H1 (cell line): ENCODE measurements around the gene PLEKHG4. TPM values are rescaled to one million over a fixed set of nuclear protein-coding genes. Genes with fewer than 3 reads are reported as not detected.

Source experiments
- CTCF ChIA-PET: fragments of 300-600 bp; sonication (Branson Sonifier 250); formaldehyde crosslinking; loops from one replicate; lab custom pipeline; 2021; ENCODE audit not compliant: partially characterized antibody; lab: Charles Lee
- POLR2A ChIA-PET: fragments of 300-600 bp; sonication (Branson Sonifier 250); formaldehyde crosslinking; loops from one replicate; lab custom pipeline; 2021; ENCODE audit warnings: inconsistent platforms; ENCODE audit not compliant: partially characterized antibody; lab: Charles Lee
- DNase-seq, 2 experiments: peaks; one replicate each; pipeline versions ENCODE4 v3.0.0 to v3.0.0-alpha.2; 2010 to 2022; ENCODE audit warnings: low spot score in 2 of 2, low read depth in 1 of 2, mixed read lengths in 1 of 2
- FAIRE-seq: peaks from 2 replicates; lab custom pipeline; 2011; peaks lifted over from hg19 to GRCh38; lab: Jason Lieb, UNC
- H2AFZ ChIP-seq: 2 replicates; pipeline ENCODE4 v1.8.1; 2012; ENCODE audit warnings: low read length, inconsistent platforms
- H2AK5ac ChIP-seq: 2 replicates; pipeline ENCODE4 v1.6.1; 2013; ENCODE audit warnings: low read depth, low read length
- H2BK120ac ChIP-seq: replicated peaks from 2 replicates; pipeline ENCODE3; 2013; ENCODE audit warnings: low read depth, low read length, inconsistent platforms
- H2BK12ac ChIP-seq: 2 replicates; pipeline ENCODE4 v1.6.1; 2013; ENCODE audit warnings: low read depth, low read length
- H2BK15ac ChIP-seq: 2 replicates; pipeline ENCODE4 v1.6.1; 2013; ENCODE audit warnings: low read length
- H2BK20ac ChIP-seq: 2 replicates; pipeline ENCODE4 v1.6.1; 2013; ENCODE audit warnings: low read length
- H2BK5ac ChIP-seq: 2 replicates; pipeline ENCODE4 v1.6.1; 2013; ENCODE audit warnings: low read depth, low read length
- H3K14ac ChIP-seq: 2 replicates; pipeline ENCODE4 v1.6.1; 2013; ENCODE audit warnings: inconsistent platforms; ENCODE audit not compliant: insufficient read length
- H3K18ac ChIP-seq: 2 replicates; pipeline ENCODE4 v1.6.1; 2013; ENCODE audit warnings: low read length; ENCODE audit errors: extremely low read depth
- H3K23ac ChIP-seq: 2 replicates; pipeline ENCODE4 v1.6.1; 2013; ENCODE audit warnings: inconsistent platforms; ENCODE audit not compliant: insufficient read length
- H3K23me2 ChIP-seq: 2 replicates; pipeline ENCODE4 v1.6.1; 2013; ENCODE audit warnings: low read depth, low read length
- H3K27ac ChIP-seq: 2 replicates; pipeline ENCODE4 v1.6.1; 2011; ENCODE audit warnings: low read depth, low read length, inconsistent platforms
- H3K27me3 ChIP-seq, 4 experiments: replicated peaks in 1 of 4; 1 replicate in 1 of 4; 2 replicates in 3 of 4; pipeline versions ENCODE4 v1.6.1 to v1.8.1; 2011 to 2013; ENCODE audit warnings: low read length in 3 of 4, mild to moderate bottlenecking in 3 of 4, inconsistent platforms in 2 of 4, mixed read lengths in 2 of 4, moderate library complexity in 1 of 4; ENCODE audit not compliant: control insufficient read depth in 3 of 4, insufficient read depth in 3 of 4; ENCODE audit errors: extremely low read depth in 1 of 4
- H3K36me3 ChIP-seq, 4 experiments: 2 replicates each; pipeline versions ENCODE4 v1.6.1 to v1.8.1; 2011 to 2013; ENCODE audit warnings: mild to moderate bottlenecking in 4 of 4, low read length in 3 of 4, moderate library complexity in 2 of 4, control low read depth in 1 of 4, inconsistent platforms in 1 of 4; ENCODE audit not compliant: insufficient read depth in 4 of 4, control insufficient read depth in 2 of 4
- H3K4ac ChIP-seq: replicated peaks from 2 replicates; pipeline ENCODE3; 2013; ENCODE audit warnings: low read length, low read depth, mixed read lengths, inconsistent platforms; ENCODE audit not compliant: insufficient read length
- H3K4me1 ChIP-seq, 4 experiments: replicated peaks in 1 of 4; 1 replicate in 1 of 4; 2 replicates in 3 of 4; pipeline versions ENCODE4 v1.6.1 to v1.8.1; 2011 to 2013; ENCODE audit warnings: low read length in 3 of 4, inconsistent platforms in 2 of 4, mixed read lengths in 1 of 4; ENCODE audit not compliant: insufficient read depth in 4 of 4, control insufficient read depth in 3 of 4
- H3K4me2 ChIP-seq, 2 experiments: 2 replicates each; pipeline versions ENCODE4 v1.6.1 to v1.8.1; 2011 to 2013; ENCODE audit warnings: low read depth in 2 of 2, low read length in 2 of 2, control low read depth in 1 of 2, inconsistent platforms in 1 of 2, mild to moderate bottlenecking in 1 of 2; ENCODE audit not compliant: insufficient read depth in 1 of 2
- H3K4me3 ChIP-seq, 4 experiments: fragments of 200-600, 300-600 bp in 1 of 4; sonication (generic), shearing (Covaris generic), sonication (Bioruptor Twin) in 1 of 4; 2 replicates each; pipeline versions ENCODE4 v1.5.1 to v1.8.1; 2011 to 2016; ENCODE audit warnings: low read length in 4 of 4, low read depth in 3 of 4, control low read depth in 2 of 4, inconsistent platforms in 2 of 4, mild to moderate bottlenecking in 2 of 4, mixed read lengths in 1 of 4, moderate library complexity in 1 of 4; ENCODE audit not compliant: insufficient read depth in 2 of 4; ENCODE audit errors: extremely low read depth in 1 of 4
- H3K56ac ChIP-seq: replicated peaks from 2 replicates; pipeline ENCODE3; 2013; ENCODE audit warnings: low read depth, mild to moderate bottlenecking, mixed read lengths, low read length, inconsistent platforms; ENCODE audit not compliant: insufficient read length
- H3K79me1 ChIP-seq: 2 replicates; pipeline ENCODE4 v1.6.1; 2013; ENCODE audit warnings: low read depth, low read length, control low read depth
- H3K79me2 ChIP-seq, 2 experiments: 2 replicates each; pipeline versions ENCODE4 v1.6.1 to v1.8.1; 2012 to 2013; ENCODE audit warnings: low read length in 2 of 2, mild to moderate bottlenecking in 2 of 2, inconsistent platforms in 1 of 2; ENCODE audit not compliant: insufficient read depth in 2 of 2, control insufficient read depth in 1 of 2
- H3K9ac ChIP-seq, 4 experiments: replicated peaks in 1 of 4; 1 replicate in 1 of 4; 2 replicates in 3 of 4; pipeline versions ENCODE4 v1.6.1 to v1.8.1; 2011 to 2013; ENCODE audit warnings: low read depth in 3 of 4, low read length in 3 of 4, control low read depth in 2 of 4, mild to moderate bottlenecking in 2 of 4, moderate library complexity in 2 of 4, inconsistent platforms in 1 of 4; ENCODE audit errors: extremely low read depth in 1 of 4
- H3K9me3 ChIP-seq, 2 experiments: 2 replicates each; pipeline versions ENCODE4 v1.6.1 to v1.8.1; 2012 to 2013; ENCODE audit warnings: mild to moderate bottlenecking in 2 of 2, moderate library complexity in 2 of 2, control low read depth in 1 of 2, inconsistent platforms in 1 of 2, low read depth in 1 of 2, low read length in 1 of 2, mixed read lengths in 1 of 2; ENCODE audit not compliant: insufficient read depth in 2 of 2
- H4K20me1 ChIP-seq, 2 experiments: replicated peaks in 1 of 2; 2 replicates each; pipeline versions ENCODE3 to v1.8.1; 2011 to 2013; ENCODE audit warnings: inconsistent platforms in 2 of 2, low read length in 2 of 2, mild to moderate bottlenecking in 1 of 2; ENCODE audit not compliant: insufficient read depth in 2 of 2, control insufficient read depth in 1 of 2
- H4K5ac ChIP-seq: 2 replicates; pipeline ENCODE4 v1.6.1; 2013; ENCODE audit warnings: low read length, low read depth, mixed read lengths, inconsistent platforms; ENCODE audit not compliant: insufficient read length
- H4K8ac ChIP-seq: 2 replicates; pipeline ENCODE4 v1.8.0; 2013; ENCODE audit warnings: mild to moderate bottlenecking, moderate library complexity, low read length, inconsistent platforms; ENCODE audit not compliant: insufficient read depth; ENCODE audit errors: extremely low read depth
- H4K91ac ChIP-seq: replicated peaks from 2 replicates; pipeline ENCODE3; 2013; ENCODE audit warnings: low read length, mixed read lengths, inconsistent platforms; ENCODE audit not compliant: insufficient read length
- ASH2L ChIP-seq: fragments of 200-600, 300-600 bp; sonication (generic); IDR thresholded peaks from one replicate; pipeline ENCODE4 v1.7.1; 2017; ENCODE audit warnings: low read length
- ATF3 ChIP-seq: IDR thresholded peaks from 2 replicates; pipeline ENCODE4 v1.6.1; 2011; ENCODE audit warnings: low read depth, mild to moderate bottlenecking, low read length; ENCODE audit not compliant: insufficient read depth
- CTBP2 ChIP-seq: IDR thresholded peaks from 2 replicates; pipeline ENCODE4 v1.7.0; 2011; ENCODE audit warnings: borderline replicate concordance, mild to moderate bottlenecking, moderate library complexity, mixed read lengths, low read length; ENCODE audit not compliant: insufficient read depth, insufficient read length
- GTF2F1 ChIP-seq: IDR thresholded peaks from 2 replicates; pipeline ENCODE4 v1.6.1; 2012; ENCODE audit warnings: low read depth, low read length, improper control_type of control experiment, borderline replicate concordance
- JUN ChIP-seq: IDR thresholded peaks from 2 replicates; pipeline ENCODE4 v1.6.1; 2011; ENCODE audit warnings: low read depth, mild to moderate bottlenecking, improper control_type of control experiment, low read length
- MAX ChIP-seq: IDR thresholded peaks from 2 replicates; pipeline ENCODE4 v1.6.1; 2012; ENCODE audit warnings: inconsistent platforms
- NRF1 ChIP-seq: IDR thresholded peaks from 2 replicates; pipeline ENCODE4 v1.6.1; 2011; ENCODE audit warnings: mild to moderate bottlenecking, low read depth, low read length, improper control_type of control experiment
- POLR2A ChIP-seq, 2 experiments: IDR thresholded peaks; 1 replicate in 1 of 2; 2 replicates in 1 of 2; pipeline ENCODE4 v1.6.1; 2011; ENCODE audit warnings: low read depth in 2 of 2, low read length in 2 of 2, mild to moderate bottlenecking in 2 of 2; ENCODE audit errors: control extremely low read depth in 1 of 2
- RAD21 ChIP-seq, 2 experiments: IDR thresholded peaks in 1 of 2; conservative IDR thresholded peaks in 1 of 2; 2 replicates each; pipeline ENCODE4 v1.6.1; 2011; ENCODE audit warnings: low read depth in 2 of 2, low read length in 2 of 2, improper control_type of control experiment in 1 of 2, inconsistent platforms in 1 of 2, mild to moderate bottlenecking in 1 of 2, moderate library complexity in 1 of 2
- RBBP5 ChIP-seq: IDR thresholded peaks from 2 replicates; pipeline ENCODE4 v1.7.1; 2012; ENCODE audit warnings: low read depth, mild to moderate bottlenecking, inconsistent platforms, low read length, moderate library complexity, borderline replicate concordance
- SP1 ChIP-seq: IDR thresholded peaks from 2 replicates; pipeline ENCODE4 v1.6.1; 2011; ENCODE audit warnings: low read depth, low read length
- SRF ChIP-seq: IDR thresholded peaks from 2 replicates; pipeline ENCODE4 v1.6.1; 2011; ENCODE audit warnings: mild to moderate bottlenecking, low read depth, low read length, moderate library complexity
- USF2 ChIP-seq: IDR thresholded peaks from 2 replicates; pipeline ENCODE4 v1.6.1; 2011; ENCODE audit warnings: low read length, improper control_type of control experiment
- polyA plus RNA-seq, 7 experiments: library from polyadenylated mRNA; depleted of rRNA in 3 of 7; stranded (reverse) in 5 of 7; unstranded in 2 of 7; fragments of >200 nt in 5 of 7; fragments of 200-250 nt in 2 of 7; gene quantifications; 1 replicate in 5 of 7; 2 replicates in 1 of 7; 4 replicates in 1 of 7; pipeline versions ENCODE4 v1.2.1 to v1.2.3, GENCODE V29; 2011 to 2013; ENCODE audit warnings: missing spikeins in 2 of 7, mixed read lengths in 2 of 7
- total RNA-seq: library from RNA; stranded (reverse); fragmentation: NEBNext Ultra II Directional; extraction: Animal tissue kit (Norgen Biotek cat#: 25700); gene quantifications from 2 replicates; pipeline ENCODE4 v1.2.1, GENCODE V29; 2021

The PLEKHG4 gene
- total and polyA plus RNA-seq, 2 of the 8 experiments (the other 6 are each of a cell fraction or from before 2014, with no cell fraction given) = 7.7 to 11.1 TPM

- no peak overlapping the region for H2BK15ac ChIP-seq
- H3K23me2 ChIP-seq = no peaks in the 10 kb centered on the region
- H3K36me3 ChIP-seq = no peaks in the 10 kb centered on the region
- no peaks in the 10 kb centered on the region for H3K79me2 ChIP-seq
- CTCF ChIA-PET = interaction anchor here (0.5 to 2.5 kb wide), 5 partner anchors 9 to 52 kb away, joined by 3 to 13 read pairs (median 3); no protein-coding TSS in a partner anchor
- no peak overlapping the region for H3K4me3 ChIP-seq
- H3K4ac ChIP-seq = no peak overlapping the region
- H2AFZ ChIP-seq = no peak overlapping the region
- POLR2A ChIA-PET = interaction anchor here (1.2 kb wide), 1 partner anchor 8 kb away, joined by 3 read pairs; the partner anchor contains the start of genes KCTD19 and LRRC36
- no peak overlapping the region for H2BK12ac ChIP-seq
- no peak for FAIRE-seq
- no peaks in the 10 kb centered on the region for H3K9me3 ChIP-seq
- no peak overlapping the region for H3K14ac ChIP-seq
- no peak overlapping the region for H4K91ac ChIP-seq
- no peak overlapping the region for H2BK20ac ChIP-seq
- no peak overlapping the region for H3K27ac ChIP-seq
- H3K4me1 ChIP-seq = no peaks in the 10 kb centered on the region
- H2AK5ac ChIP-seq = no peak overlapping the region
- no peak overlapping the region for H3K56ac ChIP-seq
- no peaks in the 10 kb centered on the region for H3K79me1 ChIP-seq
- no peak overlapping the region for H3K23ac ChIP-seq
- H4K20me1 ChIP-seq = no peaks in the 10 kb centered on the region
- no peak overlapping the region for H2BK5ac ChIP-seq
- no peak for DNase-seq
- H4K8ac ChIP-seq = no peak overlapping the region
- H2BK120ac ChIP-seq = no peak overlapping the region
- H3K18ac ChIP-seq = no peak overlapping the region
- no peak overlapping the region for H4K5ac ChIP-seq
- H3K27me3 ChIP-seq = no peaks in the 10 kb centered on the region; a peak in 2 of 7 replicates
- H3K9ac ChIP-seq = no peak overlapping the region
- H3K4me2 ChIP-seq = no peak overlapping the region
- TF ChIP-seq JUN (no peak), ATF3 (no peak), SP1 (no peak), RBBP5 (no peak), NRF1 (no peak), USF2 (no peak), POLR2A (IDR thresholded peaks at IDR 0.05; ENCODE audit: control extremely low read depth in 1 of 2, low read depth in 2 of 2, low read length in 2 of 2) (no peak), ASH2L (no peak), RAD21 (IDR thresholded peaks at IDR 0.05 in 1 of 2, conservative IDR thresholded peaks at IDR 0.05 in 1 of 2; ENCODE audit: low read depth in 2 of 2, low read length in 2 of 2) (no peak), CTBP2 (no peak), MAX (no peak), SRF (no peak), GTF2F1 (no peak)
These were observed 38.5 kb downstream of the PLEKHG4 start for GRCh38 chr16:67317853-67318252.
